ENCODE measurements around the gene CACNA2D3.

Gene CACNA2D3

GRCh38 chr3:54983266-54984099 lies 861.1 kb downstream of the CACNA2D3 start:
- no peak for FAIRE-seq

GRCh38 chr3:54985856-54986255 lies 863.5 kb downstream of the CACNA2D3 start:
- FAIRE-seq, result no peak

GRCh38 chr3:54986294-54986693 lies 863.9 kb downstream of the CACNA2D3 start:
- no peak for FAIRE-seq

- FAIRE-seq, result no peak
Measured at GRCh38 chr3:54987719-54988118, 865.4 kb downstream of the CACNA2D3 start.

- FAIRE-seq, result no peak
Measured at GRCh38 chr3:54988302-54988837, 866.0 kb downstream of the CACNA2D3 start.

GRCh38 chr3:54988838-54989630 lies 866.7 kb downstream of the CACNA2D3 start:
- no peak for FAIRE-seq

GRCh38 chr3:54994111-54994513 lies 871.8 kb downstream of the CACNA2D3 start:
- FAIRE-seq, result no peak

GRCh38 chr3:54999159-54999558 lies 876.8 kb downstream of the CACNA2D3 start:
- FAIRE-seq, result no peak

- FAIRE-seq, result no peak
Measured at GRCh38 chr3:54999811-55000210, 877.5 kb downstream of the CACNA2D3 start.

GRCh38 chr3:55000546-55000945 lies 878.2 kb downstream of the CACNA2D3 start:
- FAIRE-seq, result no peak

GRCh38 chr3:55000953-55001352 lies 878.6 kb downstream of the CACNA2D3 start:
- no peak for FAIRE-seq

GRCh38 chr3:55002416-55002930 lies 880.1 kb downstream of the CACNA2D3 start:
- no peak for FAIRE-seq

- no peak for FAIRE-seq
Measured at GRCh38 chr3:55006244-55006676, 883.9 kb downstream of the CACNA2D3 start.

GRCh38 chr3:55007971-55008370 lies 885.6 kb downstream of the CACNA2D3 start:
- FAIRE-seq, result no peak

GRCh38 chr3:55009372-55009771 lies 887.0 kb downstream of the CACNA2D3 start:
- no peak for FAIRE-seq

GRCh38 chr3:55012091-55012490 lies 889.7 kb downstream of the CACNA2D3 start:
- FAIRE-seq, result no peak

- no peak for FAIRE-seq
Measured at GRCh38 chr3:55013145-55013925, 891.0 kb downstream of the CACNA2D3 start.

GRCh38 chr3:55014081-55014480 lies 891.7 kb downstream of the CACNA2D3 start:
- FAIRE-seq, result no peak

- FAIRE-seq, result no peak
Measured at GRCh38 chr3:55014906-55015305, 892.6 kb downstream of the CACNA2D3 start.

- FAIRE-seq, result no peak
Measured at GRCh38 chr3:55017876-55018275, 895.5 kb downstream of the CACNA2D3 start.

- no peak for FAIRE-seq
Measured at GRCh38 chr3:55030938-55031337, 908.6 kb downstream of the CACNA2D3 start.

- FAIRE-seq, result no peak
Measured at GRCh38 chr3:55036883-55037577, 914.7 kb downstream of the CACNA2D3 start.

All from G401.6 (cell line).